Neuron (in vitro differentiated cells): ENCODE measurements around the gene GCNT2.
"Not testable (repeated sequence)": the region's sequence is repeated elsewhere in the genome, so short reads cannot be mapped to it uniquely, and the experiment has no call there.

Experiments used
- H2AFZ ChIP-seq: one replicate; pipeline ENCODE4 v1.6.1; 2013; ENCODE audit warnings: low read depth, mild to moderate bottlenecking, inconsistent platforms, low read length, moderate library complexity
- H3K27me3 ChIP-seq: one replicate; pipeline ENCODE4 v1.6.1; 2013; ENCODE audit warnings: low read length; ENCODE audit not compliant: insufficient read depth
- H3K36me3 ChIP-seq: one replicate; pipeline ENCODE4 v1.6.1; 2013; ENCODE audit warnings: low read length; ENCODE audit not compliant: insufficient read depth
- H3K4me1 ChIP-seq: one replicate; pipeline ENCODE4 v1.6.1; 2013; ENCODE audit warnings: low read length; ENCODE audit not compliant: insufficient read depth
- H3K4me3 ChIP-seq: 2 replicates; pipeline ENCODE4 v1.5.1; 2013; ENCODE audit warnings: mild to moderate bottlenecking, low read length, moderate library complexity
- H3K9me3 ChIP-seq: one replicate; pipeline ENCODE4 v1.6.1; 2013; ENCODE audit warnings: low read length

Gene GCNT2

DNA sequence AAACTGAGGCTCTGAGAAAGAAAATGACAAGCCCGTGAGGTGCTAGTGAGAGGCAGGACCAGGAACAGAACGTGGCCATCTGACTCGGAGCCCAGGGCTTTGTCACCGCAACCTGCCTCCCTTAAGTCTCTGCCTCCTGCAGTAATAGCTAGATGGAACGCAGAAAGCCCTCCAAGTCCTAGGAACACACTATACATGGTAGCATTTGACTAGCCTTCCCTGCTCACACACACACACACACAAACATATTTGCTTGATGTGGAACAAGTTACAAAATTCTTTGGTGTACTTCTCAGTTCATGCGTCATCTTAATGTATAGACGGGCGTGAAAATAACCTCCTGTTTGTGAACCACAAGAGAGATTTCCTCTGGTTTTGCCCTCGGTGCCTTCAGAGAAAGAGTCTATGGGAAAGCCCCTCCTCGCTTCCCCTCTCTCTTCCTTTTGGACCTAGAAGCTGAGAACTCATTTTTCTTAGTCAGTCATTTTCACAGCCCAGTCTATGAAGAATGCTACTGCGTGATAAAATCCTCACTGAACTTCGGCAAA, 134.4 kb downstream of the GCNT2 start:
- H2AFZ ChIP-seq = no peak overlapping the region
- no peaks in the 10 kb centered on the region for H3K9me3 ChIP-seq
- H3K36me3 ChIP-seq = no peaks in the 10 kb centered on the region
- H3K4me3 ChIP-seq = no peak overlapping the region
- no peaks in the 10 kb centered on the region for H3K4me1 ChIP-seq
- no peaks in the 10 kb centered on the region for H3K27me3 ChIP-seq

DNA sequence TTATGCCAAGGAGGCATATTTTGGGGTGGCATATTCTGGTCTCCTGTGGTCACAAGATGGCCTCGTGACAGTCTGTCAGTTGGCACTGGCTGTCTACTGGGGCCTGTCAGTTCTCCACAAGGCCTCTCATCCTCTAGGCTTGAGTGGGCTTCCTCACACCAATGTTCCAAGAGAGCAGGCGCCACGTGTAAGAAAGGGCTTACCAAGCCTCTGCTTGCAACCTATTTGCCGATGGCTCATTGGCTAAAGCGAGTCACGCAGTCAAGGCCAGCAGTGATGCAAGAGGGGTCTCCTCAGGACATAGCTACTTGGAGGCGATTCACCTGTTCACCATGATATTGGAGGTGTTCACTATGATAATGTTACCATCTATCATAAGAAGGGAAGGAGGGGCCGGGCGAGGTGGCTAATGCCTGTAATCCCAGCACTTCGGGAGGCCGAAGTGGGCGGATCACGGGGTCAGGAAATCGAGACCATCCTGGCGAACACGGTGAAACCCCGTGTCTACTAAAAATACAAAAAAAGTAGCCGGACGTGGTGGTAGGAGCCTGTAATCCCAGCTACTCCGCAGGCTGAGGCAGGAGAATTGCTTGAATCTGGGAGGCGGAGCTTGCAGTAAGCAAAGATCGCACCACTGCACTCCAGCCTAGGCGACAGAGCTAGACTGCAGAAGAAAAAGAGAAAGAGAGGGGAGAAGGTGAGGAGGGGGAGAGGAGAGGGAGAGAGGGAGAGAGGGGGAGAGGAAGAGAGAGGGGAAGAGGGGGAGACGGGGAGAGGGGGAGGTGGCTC, 138.0 kb downstream of the GCNT2 start:
- Histone ChIP-seq H3K27me3 (no peaks in the 10 kb centered on the region), H3K36me3 (no peaks in the 10 kb centered on the region), H3K4me1 (no peaks in the 10 kb centered on the region), H3K9me3 (no peaks in the 10 kb centered on the region), H3K4me3 (no peak overlapping the region), H2AFZ (no peak overlapping the region)

DNA sequence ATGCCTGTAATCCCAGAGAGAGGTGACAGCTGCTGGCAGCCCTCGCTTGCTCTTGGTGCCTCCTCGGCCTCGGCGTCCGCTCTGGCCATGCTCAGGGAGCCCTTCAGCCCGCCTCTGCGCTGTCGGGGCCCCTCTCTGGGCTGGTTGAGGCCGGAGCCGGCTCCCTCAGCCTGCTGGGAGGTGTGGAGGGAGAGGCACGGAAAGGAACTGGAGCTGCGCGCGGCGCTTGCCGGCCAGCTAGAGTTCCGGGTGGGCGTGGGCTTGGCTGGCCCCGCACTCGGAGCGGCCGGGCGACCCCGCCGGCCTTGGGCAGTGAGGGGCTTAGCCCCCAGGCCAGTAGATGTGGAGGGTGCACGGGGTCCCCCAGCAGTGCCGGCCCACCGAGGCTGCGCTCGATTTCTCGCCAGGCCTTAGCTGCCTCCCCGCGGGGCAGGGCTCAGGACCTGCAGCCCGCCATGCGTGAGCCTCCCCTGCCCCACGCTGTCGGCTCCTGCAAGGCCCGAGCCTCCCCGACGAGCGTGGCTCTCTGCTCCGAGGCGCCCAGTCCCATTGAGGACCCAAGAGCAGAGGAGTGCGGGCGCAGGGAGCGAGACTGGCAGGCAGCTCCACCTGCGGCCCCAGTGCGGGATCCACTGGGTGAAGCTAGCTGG, 138.7 kb downstream of the GCNT2 start:
- Histone ChIP-seq H2AFZ (no peak overlapping the region), H3K27me3 (no peaks in the 10 kb centered on the region), H3K36me3 (no peaks in the 10 kb centered on the region), H3K9me3 (no peaks in the 10 kb centered on the region), H3K4me1 (no peaks in the 10 kb centered on the region), H3K4me3 (no peak overlapping the region)

DNA sequence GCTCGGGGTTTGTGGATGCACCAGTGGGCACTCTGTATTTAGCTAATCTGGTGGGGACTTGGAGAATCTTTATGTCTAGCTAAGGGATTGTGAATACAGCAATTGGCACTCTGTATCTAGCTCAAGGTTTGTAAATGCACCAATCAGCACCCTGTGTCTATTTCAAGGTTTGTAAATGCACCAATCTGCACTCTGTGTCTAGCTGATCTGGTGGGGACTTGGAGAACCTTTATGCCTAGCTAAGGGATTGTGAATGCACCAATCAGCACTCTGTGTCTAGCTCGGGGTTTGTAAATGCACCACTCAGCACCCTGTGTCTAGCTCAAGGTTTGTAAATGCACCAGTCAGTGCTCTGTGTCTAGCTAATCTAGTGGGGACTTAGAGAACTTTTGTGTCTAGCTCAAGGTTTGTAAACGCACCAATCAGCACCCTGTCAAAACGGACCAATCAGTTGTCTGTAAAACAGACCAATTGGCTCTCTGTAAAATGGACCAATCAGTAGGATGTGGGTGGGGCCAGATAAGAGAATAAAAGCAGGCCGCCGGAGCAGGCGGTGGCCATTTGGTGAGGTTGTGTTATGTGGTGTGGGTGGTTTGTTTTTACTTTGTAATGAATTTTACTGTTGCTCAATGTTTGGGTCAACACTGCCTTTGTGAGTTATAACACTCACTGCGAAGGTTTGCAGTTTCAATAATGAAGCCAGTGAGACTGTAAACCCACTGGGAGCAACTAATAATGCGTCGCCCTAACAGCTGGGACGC, 139.5 kb downstream of the GCNT2 start:
- not testable (repeated sequence) for H3K36me3 ChIP-seq, H3K9me3 ChIP-seq, H3K27me3 ChIP-seq, H2AFZ ChIP-seq, H3K4me1 ChIP-seq, H3K4me3 ChIP-seq

DNA sequence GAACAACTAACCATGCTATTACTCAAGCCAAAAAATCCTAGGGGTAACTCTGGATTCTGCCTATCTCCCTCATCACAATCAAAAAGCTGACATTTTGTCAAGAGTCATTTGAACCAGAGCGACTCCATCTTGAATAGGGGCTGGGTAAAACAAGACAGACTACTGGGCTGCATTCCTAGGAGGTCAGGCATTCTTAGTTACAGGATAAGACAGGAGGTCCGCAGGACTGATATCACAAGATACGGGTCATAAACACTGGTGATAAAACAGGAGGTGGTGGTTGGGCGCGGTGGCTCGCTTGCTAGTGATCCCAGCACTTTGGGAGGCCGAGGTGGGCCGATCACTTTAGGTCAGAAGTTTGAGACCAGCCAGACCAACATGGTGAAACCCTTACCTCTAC, 141.1 kb downstream of the GCNT2 start:
- H3K9me3 ChIP-seq = no peaks in the 10 kb centered on the region
- H3K4me3 ChIP-seq = no peak overlapping the region
- no peaks in the 10 kb centered on the region for H3K27me3 ChIP-seq
- no peak overlapping the region for H2AFZ ChIP-seq
- no peaks in the 10 kb centered on the region for H3K4me1 ChIP-seq
- H3K36me3 ChIP-seq = no peaks in the 10 kb centered on the region

DNA sequence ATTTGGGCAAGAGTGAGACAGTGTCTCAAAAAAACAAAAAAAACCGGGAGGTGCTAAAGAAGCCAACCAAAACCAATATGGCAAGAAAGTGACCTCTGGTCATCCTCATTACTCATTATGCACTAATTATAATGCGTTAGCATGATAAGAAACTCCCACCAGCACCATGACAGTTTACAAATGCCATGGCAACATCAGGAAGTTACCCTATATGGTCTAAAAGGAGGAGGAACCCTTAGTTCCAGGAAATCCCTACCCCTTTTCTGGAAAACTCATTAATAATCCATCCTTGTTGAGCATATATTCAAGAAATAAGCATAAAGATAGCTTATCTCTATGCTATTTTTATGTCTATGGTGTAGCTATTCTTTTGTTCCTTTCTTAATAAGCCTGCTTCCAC, 141.6 kb downstream of the GCNT2 start:
- Histone ChIP-seq H2AFZ (no peak overlapping the region), H3K4me3 (no peak overlapping the region), H3K36me3 (no peaks in the 10 kb centered on the region), H3K4me1 (no peaks in the 10 kb centered on the region), H3K9me3 (no peaks in the 10 kb centered on the region), H3K27me3 (no peaks in the 10 kb centered on the region)

DNA sequence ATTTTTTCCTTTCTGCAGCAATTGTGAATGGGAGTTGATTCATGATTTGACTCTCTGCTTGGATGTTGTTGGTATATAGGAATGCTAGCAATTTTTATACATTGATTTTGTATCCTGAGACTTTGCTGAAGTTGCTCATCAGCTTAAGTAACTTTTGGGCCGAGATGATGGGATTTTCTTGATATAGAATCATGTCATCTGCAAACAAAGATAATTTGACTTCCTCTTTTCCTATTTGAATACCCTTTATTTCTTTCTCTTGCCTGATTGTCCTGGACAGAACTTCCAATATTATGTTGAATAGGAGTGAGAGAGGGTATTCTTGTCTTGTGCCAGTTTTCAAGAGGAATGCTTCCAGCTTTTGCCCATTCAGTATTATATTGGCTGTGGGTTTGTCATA, 144.4 kb downstream of the GCNT2 start:
- not testable (repeated sequence) for H2AFZ ChIP-seq, H3K4me3 ChIP-seq, H3K4me1 ChIP-seq

DNA sequence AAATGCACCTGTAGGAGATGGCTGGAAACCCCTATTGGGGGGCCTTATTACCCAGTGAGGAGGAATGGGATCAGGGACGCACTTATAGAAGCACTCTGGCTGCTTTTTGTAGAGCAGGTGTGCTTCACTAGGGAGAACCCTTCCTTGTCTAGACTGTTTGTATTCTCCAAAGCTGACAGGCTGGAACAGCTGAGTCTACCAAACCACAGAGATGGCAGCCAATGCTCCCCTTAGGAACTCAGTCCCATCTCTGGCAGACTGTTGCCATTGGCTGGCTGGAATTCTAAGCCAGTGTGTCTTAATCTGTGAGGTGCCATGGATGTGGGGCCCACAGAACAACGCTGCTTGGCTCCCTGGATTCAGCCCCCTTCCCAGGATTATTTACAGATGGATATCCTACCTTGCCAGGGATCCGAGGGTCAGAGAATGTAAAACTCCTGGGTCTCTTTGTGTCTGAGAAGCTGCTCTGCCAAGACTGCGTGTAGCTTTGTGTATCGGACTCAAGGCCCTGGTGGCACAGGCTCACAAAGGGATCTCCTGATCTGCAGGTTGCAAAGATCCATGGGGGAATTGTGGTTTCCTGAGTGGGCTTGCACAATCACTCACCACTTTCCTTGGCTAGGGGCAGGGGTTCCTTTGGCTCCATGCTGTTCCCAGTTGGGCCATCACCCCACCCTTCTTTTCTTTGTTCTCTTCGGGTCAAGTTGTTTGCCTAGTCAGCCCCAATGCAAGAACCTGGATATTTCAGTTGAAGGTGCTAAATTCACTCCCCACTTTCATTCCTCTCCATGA, 147.2 kb downstream of the GCNT2 start:
- H3K27me3 ChIP-seq = no peaks in the 10 kb centered on the region
- no peak overlapping the region for H3K4me3 ChIP-seq
- no peak overlapping the region for H2AFZ ChIP-seq
- peaks cover 1% of the 10 kb centered on the region for H3K9me3 ChIP-seq
- no peaks in the 10 kb centered on the region for H3K4me1 ChIP-seq
- no peaks in the 10 kb centered on the region for H3K36me3 ChIP-seq

More for the DNA sequence above, 144.4 kb downstream of the GCNT2 start:
- H3K9me3 ChIP-seq, H3K36me3 ChIP-seq, H3K27me3 ChIP-seq: not testable (repeated sequence)

DNA sequence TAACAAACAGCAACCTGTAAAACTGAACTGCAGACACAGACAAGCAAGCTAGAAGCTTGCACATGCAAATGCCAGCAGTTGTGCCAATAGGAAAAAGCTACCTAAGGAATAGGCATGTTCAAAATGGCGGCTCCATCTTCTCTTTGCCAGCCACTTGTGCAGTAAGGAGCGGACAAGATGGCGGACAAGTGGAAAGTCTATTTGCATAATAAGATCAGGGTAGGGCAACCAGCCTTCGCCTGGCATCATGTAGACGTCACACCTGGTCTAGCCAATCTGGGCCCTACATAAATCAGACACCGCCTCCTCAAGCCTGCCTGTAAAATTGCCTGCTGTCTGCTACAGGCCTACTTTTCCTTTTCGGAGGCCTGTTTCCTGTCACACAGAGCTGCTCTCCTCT, 155.3 kb downstream of the GCNT2 start:
- H3K27me3 ChIP-seq = no peaks in the 10 kb centered on the region
- no peaks in the 10 kb centered on the region for H3K36me3 ChIP-seq
- H3K4me3 ChIP-seq = no peak overlapping the region
- no peak overlapping the region for H2AFZ ChIP-seq
- no peaks in the 10 kb centered on the region for H3K4me1 ChIP-seq
- no peaks in the 10 kb centered on the region for H3K9me3 ChIP-seq

DNA sequence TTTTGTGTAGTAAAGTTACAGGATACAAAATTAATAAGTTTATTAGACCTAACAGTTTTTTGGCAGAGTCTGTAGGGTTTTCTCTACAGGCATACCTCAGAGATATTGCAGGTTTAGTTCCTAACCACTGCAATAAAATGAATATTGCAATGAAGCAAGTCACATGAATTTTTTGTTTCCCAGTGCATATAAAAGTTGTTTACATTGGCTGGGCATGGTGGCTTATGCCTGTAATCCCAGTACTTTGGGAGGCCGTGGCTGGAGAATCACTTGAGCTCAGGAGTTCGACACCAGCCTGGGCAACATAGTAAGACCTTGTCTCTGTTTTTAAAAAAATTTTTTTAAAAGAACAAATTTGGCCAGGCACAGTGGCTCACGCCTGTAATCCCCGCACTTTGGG, 157.3 kb downstream of the GCNT2 start:
- Histone ChIP-seq H3K9me3 (peaks cover 5% of the 10 kb centered on the region), H3K4me3 (no peak overlapping the region), H3K4me1 (no peaks in the 10 kb centered on the region), H3K36me3 (no peaks in the 10 kb centered on the region), H2AFZ (no peak overlapping the region), H3K27me3 (no peaks in the 10 kb centered on the region)
